Epithelial cell of umbilical artery (primary cell): ENCODE measurements around the gene TAF1C. TPM values are rescaled to one million over a fixed set of nuclear protein-coding genes. Genes with fewer than 3 reads are reported as not detected.

Experiments used
- total RNA-seq: library from RNA; depleted of rRNA; stranded (reverse); fragments of >200 nt; gene quantifications from 2 replicates; pipeline ENCODE4 v1.2.3, GENCODE V29; 2014

Gene TAF1C
- 15.9 and 24.3 TPM in 2 replicates for total RNA-seq

GRCh38 chr16:84186685-84187437 is at the start of gene TAF1C:
Gene TAF1C, minus strand, starts transcription at chr16:84187057. Its CDS starts 2,069 bp downstream, at chr16:84184988.

GRCh38 chr16:84190731-84191388 is 4.0 kb upstream of the TAF1C start, which contains the start of gene ADAD2:
Gene ADAD2, plus strand, starts transcription at chr16:84191157. Its CDS starts 74 bp downstream, at chr16:84191231.

DNA sequence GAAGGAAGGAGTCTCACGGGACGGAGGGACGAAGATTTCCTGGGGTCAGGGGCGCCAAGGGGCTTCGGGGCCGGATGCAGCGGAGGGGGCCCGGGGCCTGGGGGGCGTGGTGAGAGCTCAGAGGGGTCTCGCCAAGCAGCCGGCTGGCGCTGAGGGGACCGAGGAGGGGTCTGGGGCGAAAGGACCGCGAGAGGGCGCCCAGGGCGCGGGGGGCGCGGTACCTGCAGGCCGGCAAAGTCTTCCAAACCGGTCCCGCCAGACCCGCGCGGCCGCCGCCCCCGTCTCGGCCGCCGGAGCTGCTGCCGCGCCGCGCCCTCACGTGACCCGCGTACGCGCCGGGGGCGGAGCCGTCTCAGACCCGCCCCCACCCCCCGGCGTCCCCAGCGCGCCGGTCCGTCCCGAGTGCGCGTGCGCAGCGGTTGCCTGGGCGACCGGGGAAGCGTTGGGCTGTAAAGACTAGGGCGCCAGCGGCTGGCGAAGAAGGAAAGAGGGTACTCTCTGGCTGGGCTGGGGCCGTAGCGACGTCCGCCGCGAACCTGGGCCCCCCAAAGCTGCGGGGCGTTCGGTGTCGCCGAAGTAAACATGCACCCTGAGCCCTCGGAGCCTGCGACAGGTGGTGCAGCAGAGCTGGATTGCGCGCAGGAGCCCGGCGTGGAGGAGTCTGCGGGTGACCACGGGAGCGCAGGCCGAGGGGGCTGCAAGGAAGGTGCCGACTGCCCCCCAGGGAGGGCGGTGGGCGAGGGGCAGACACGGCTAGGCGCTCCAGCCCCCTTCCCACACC is 41.8 kb downstream of the TAF1C start, which contains the start of the genes DNAAF1 and HSDL1:
Gene DNAAF1 (plus strand): TSS at position 450 of the 781 bp plus-strand sequence. CDS start 133 bp downstream, at position 583.
Gene HSDL1 (minus strand): TSS at position 319 of the 781 bp plus-strand sequence. CDS start 13,856 bp downstream, outside the sequence.

Other genes starting within 250 kb of the TAF1C start
- 0.91 and 0.97 TPM in 2 replicates for gene OSGIN1, start 233.8 kb downstream of the TAF1C start, total RNA-seq
- under 0.01 TPM in 1 of 2 replicates, not detected in the other for gene NECAB2, start 218.8 kb downstream of the TAF1C start, total RNA-seq
- gene SLC38A8, start 144.3 kb downstream of the TAF1C start, total RNA-seq: not detected in 2 replicates
- gene MBTPS1, start 70.1 kb downstream of the TAF1C start, total RNA-seq: 107 and 123 TPM in 2 replicates
- gene HSDL1, start 41.9 kb downstream of the TAF1C start, total RNA-seq: 25.7 and 33.4 TPM in 2 replicates
- gene DNAAF1, start 41.7 kb downstream of the TAF1C start, total RNA-seq: not detected in 2 replicates
- not detected in 2 replicates for gene ADAD2, start 4.1 kb upstream of the TAF1C start, total RNA-seq
- gene KCNG4, start 53.0 kb upstream of the TAF1C start, total RNA-seq: not detected in 2 replicates
- 0.15 TPM in 1 of 2 replicates, not detected in the other for gene WFDC1, start 107.8 kb upstream of the TAF1C start, total RNA-seq
- not detected in 2 replicates for gene ATP2C2, start 181.5 kb upstream of the TAF1C start, total RNA-seq